IPS DF 19.7 (cell line): Measurements from ENCODE around the gene SACM1L.

ENCODE experiments used
- DNase-seq: peaks from one replicate; pipeline ENCODE4 v3.0.0-alpha.2; 2013; ENCODE audit warnings: low read depth, low spot score

The SACM1L gene

DNA sequence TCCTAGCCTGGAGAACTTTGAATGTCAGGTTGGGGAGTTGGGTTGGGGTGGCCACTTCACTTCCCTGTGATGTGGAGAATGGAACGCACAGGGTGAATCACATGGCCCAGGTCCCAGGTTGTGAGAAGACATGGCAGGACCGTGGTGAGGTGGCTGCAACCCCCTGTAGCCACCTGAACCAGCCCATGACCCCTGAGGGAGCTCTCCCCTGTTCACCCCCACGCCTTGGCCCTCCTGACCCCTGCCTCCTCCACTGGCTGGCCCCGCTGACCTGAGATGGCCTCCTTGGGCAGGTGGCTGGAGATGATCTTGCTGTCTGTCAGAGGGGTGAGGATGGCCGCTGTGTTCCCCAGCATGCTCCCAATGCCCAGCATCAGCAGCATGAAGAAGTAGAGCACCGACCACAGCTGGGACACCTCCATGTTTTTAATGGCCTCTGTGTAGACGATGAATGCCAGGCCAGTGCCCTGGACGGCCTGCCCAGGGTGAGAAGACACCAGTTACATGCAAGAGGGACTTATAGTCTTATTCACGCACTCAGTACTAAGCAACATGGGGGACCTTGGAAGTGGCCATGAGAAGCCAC is 76.2 kb downstream of the SACM1L start:
- DNase-seq = no peak

DNA sequence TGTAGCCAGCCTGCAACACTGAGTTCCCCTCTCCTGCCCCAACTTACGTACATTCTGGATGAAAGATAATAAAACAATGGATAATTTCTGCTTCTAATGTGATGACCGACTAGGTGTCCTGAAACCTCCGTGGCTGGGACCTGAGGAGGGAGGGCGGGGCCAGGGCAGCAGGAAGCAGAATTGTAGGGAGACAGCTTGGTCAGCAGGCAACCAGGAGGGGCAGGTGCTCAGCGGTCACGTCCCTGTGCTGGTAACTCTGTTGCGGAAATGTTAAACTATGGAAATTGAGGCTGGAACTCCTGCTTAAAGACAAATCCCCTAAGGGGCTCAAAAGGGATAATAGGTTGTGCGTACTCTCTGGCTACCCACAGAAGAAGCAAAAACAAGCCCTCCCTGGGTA is 76.8 kb downstream of the SACM1L start:
- no peak for DNase-seq

DNA sequence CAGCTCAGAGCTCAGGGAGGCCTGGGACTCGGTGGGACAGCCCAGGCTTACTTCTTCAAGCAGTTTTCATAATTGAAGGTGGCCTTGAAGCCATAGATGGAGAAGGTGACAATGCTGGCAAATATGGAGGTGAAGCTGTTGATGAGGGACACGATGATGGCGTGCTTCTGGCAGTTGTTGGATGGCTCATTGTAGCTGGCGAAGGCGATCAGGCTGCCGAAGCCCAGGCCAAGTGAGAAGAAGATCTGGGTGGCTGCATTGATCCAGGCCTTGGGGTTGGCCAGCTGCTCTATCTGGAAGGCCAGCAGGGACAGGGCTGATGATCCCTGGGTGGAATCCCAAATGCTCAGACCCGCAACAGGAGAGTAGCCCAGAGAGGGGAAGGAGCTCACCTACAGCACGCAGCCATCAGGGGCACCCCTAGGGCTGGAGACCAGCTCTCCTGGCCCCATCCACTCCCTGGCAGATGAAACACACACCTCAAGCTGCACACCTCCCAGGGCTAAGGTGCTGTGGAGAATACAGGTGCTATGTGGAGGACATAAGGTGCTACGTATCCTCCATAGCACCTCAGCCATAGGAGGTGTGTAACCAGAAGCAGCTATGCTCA is 82.1 kb downstream of the SACM1L start:
- DNase-seq = no peak

DNA sequence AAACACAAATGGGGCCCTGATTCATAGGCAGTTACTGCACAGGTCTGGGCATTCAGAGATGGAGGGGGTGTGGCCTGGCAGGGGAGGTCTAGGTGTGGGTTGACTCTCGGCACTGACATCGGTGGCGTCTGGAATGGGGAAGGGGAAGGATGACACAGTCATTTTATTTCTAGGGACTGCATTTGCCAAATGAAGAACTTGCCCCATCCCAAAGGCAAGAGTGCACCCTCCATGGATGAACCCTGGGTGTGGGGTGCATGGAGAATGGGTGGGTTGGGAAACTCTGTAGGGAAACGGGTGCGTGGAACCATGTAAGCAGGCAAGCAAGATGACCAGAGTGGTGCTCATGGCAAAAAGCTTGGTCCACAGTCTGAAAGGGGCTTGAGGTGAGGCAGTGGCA is 82.6 kb downstream of the SACM1L start:
- DNase-seq = no peak

DNA sequence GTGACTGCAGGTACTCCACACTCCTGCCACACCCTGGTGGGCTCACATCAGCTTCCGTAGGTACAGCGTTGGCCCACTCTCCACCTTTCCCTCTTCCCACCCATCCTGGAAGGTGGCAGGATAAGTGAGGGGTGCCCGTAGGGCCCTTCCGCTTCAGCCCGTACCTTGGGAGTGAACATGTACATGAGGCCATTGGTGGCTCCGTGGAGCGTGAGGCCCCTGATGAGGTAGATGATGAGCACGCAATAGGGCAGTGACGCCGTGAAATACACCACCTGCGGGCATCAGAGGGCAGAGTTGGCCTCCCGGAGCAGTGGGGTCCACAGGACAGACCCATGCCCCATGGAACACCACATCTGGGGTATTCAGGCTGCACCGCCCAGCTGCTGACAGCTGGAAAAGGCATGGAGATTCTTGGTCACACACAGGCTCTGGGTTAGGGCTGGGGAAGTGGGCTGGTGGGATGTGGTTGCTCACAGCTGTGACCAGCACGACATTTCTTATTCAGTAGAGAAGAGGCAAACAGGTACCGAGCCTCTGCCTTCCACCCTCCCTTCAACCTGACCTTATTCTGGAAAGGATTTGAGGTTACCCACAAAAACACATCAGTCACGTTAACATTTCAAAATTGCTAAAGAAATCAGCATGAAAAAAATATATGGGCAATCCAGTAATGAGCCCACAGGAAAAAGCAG is 83.3 kb downstream of the SACM1L start:
- DNase-seq = no peak

DNA sequence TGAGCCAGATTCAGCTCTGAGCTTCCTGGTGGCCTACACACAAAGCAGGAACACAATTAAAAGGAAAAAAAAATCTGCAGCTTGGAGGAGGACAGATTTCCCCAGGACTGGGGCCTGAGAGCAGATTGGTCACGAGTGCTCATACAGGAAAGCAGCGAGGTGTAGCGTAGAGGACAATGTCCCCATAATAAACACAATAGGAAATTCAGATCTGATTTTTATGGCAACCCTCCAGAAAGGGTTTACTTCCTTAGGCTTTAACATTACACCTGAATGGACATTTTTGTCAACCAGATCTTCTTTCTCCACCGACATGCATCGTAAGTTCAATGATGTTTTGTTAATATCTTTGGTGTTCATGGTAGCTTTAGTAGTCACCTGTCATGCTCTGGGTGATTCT is 83.9 kb downstream of the SACM1L start:
- no peak for DNase-seq

DNA sequence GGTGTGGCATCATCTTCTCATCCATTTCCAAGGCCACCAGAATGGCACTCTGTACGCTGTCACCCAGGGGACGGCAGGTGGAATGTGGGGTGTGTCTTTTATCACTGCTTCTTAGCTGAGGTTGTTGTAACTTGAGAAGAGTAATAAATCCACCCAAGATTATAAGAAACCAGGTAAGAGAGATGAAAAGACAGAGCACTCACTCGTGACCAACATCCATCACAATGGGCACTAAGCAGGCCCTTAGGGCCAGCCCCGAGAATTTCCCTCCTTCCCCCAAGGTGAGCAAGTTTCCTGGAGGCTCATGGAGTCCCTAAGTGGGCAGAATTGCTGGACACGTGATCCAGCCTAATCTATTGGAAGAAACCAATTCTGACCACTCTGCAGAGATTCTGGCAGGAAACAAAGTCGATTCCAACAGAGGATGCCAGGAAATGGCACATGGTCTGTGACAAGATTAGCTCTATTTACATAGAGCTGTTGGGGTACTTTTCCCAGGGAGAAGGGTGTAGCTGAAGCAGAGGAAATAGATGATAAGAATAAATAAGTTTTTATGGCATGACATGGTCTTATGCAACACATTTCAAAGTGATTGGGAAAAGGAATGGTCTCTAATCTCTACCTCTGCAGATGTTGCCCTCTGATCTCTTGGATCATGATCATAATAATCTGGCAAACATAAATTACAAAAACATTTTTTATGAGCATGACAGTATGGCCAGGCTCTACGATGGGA is 84.7 kb downstream of the SACM1L start:
- no peak for DNase-seq

DNA sequence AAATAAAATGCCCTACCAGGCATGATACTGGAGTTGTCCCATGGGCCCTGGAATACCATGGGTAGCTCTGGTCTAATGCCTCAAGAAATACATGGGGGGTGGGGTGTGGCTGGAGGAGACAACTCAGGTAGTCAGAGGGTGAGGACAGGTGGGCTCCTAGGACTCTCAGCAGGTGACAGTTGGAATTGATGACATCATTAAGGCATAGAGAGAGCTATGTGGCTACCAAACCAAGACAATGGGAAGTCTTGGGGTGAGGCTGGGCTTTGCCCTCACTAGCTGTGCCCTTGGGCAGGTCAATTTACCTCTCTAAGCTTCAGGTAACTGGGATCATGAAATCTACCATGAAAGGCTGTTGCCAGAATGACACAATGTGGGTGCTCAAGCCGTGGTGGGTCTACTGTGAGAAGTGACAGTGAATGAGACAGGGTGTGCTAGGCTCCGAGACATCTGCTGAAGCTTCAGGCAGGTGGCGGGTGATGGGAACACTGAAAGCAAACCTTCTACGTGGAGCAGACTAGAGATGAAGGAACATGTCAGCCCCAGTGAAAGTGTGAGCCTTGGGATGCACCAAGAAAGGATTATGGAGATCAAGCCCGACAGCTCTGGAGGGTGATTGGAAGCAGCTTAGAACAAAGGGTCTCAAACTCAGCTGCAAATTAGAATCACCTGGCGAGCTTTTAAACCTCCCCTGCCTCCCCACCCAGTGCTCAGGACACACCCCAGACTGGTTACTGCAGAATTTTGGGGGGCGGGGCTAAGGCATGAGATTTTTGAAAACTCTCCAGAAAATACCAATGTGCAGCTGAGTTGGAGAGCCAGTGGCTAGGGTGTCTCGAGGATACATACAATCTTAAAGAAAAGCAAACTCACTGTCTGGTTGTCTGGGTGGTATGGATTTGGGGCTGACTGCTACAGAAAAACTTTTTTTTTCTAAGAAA is 85.7 kb downstream of the SACM1L start:
- DNase-seq = no peak

DNA sequence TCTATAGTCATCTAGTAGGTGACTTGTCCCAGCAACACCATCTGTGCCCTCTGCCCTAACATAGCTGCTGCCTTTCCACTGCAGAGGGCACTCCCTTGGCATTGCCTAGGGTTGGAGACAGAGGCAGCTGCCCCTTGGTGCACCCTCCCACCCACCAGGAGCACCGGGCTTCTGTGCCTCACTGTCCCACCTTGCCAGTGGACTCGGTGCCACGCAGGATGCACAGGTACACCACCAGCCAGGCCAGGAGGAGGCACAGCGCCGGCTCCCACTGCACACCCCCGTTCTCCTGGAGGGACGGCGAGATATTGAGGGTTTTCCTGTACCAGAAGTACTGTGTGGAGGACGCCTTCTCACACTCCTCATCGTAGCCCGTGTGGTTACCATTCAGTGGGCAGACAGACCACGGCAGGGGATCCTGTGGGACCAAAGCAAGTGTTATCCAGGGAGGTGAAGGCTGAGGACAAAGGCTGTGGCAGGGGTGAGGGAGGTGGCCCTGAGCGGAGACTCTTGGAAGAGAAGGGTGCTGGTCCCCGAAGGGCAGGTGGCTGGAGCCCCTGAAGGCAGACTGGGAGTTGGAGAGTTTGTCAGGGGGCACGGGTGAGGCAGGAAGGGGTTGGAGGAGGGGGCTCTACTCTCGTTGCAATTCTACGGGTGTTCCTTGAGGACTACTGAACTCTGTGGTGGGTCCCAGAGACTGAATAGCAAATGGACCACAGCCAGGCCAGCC is 86.5 kb downstream of the SACM1L start:
- DNase-seq = no peak

DNA sequence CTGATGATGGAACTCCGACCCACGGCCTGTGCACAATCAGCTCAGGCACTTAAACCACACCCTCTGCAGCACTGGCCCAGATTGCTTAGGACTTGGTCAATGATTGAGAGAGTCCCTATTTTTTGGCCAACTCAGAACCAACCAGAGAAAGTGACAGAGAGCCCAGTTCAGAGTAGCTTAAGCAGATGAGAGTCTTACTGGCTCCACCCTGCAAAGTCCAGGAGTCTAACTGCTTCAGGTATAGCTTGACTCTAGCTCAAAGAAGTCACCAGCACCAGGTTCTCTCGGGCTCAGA is 87.1 kb downstream of the SACM1L start:
- no peak for DNase-seq

DNA sequence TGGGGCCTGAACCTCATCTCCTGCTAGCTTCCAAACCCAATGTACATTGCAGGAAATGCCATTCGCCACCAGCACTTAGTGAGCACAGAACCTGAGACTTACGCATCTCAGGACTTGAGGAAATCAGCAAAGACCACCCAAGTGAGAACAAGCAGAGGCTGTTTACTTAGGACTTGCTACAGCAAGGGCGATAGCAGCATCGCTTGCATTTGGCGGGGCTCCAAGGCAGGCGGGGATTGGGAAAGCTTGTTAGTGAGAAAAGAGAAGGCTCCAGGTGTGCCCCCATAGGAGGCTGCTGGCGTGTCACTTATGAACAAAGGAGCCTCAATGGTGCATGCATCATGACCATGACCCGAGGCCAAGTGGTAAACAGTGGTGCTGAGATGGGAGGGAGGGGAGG is 87.4 kb downstream of the SACM1L start:
- no peak for DNase-seq

DNA sequence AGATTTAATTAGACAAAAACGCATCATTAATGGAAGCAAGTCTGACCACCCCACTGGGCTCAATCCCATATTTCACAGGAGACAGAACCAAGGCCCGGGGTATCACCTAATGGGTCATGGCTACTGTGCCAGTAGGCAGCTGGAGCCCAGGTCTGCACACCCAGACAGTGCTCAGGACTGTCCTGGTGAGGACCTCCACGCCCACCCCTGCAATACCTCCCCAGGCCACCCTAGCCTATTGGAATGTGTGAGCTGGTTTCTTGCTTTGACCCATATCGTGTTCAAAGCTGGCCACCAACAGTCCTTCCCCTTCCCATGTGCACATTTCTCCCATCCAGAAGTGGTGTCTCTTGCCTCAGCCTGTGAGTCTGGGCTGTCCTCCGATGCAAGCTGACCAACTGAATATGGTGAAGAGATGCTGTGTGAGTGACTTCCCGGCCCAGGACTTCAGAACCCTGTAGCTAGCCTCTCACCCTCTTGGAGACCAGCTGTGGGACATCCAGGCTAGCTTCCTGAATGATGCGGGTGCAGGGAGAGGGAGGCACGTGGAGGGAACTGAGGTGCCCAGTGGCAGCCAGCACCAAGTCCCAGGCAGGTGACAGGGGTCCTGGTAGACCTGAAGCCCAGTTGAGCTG is 88.0 kb downstream of the SACM1L start:
- no peak for DNase-seq

DNA sequence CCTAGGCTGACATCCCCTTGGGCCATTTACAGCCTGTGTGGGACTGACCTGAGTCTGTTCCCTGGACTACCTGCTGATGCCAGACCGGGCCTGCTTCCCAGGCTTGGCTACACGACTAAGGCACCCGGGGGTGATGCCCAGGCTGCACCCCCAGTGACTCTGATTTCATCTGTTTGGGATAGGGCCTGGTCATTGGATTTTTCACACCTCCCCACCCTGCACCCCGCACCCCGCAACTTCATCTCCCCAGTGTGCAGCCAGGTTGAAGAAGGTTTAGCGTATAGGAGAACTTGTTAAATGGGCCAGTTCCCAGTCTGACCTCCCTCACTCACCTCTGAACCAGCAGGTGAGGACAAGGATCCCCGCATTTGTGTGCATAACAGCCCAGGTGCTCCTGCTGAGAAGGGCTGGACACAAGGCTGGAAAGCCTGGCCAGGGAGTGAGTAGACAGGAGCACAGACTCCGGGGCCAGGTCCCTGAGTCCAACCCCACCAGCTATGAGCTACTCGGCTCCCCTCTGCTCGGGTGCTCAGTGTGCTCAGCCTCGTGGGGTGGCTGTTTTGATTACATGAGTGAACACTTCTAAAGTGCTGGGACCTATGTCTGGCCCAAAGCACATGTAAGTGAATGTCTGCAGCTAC is 88.7 kb downstream of the SACM1L start:
- DNase-seq = no peak

DNA sequence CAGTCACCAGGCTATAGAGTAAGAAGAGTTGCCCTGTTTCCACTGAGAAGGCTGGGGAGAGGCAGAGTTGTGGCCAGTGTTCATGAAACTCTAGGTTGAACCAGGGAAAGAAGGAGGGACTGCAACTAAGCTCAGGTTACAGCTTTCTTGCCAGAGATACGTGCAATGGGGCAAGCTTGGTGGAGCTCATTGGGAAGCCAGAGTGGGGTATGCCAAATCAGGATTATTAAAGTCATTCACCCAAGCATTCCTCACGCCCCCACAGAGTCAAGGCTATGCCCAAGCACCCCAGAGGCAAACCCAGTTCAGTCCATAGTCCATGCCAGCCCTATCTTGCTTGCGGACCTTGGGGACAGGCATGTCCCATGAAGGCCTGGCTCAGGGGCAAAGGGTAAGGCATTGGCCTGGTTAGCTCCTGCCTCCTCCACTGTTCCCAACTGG is 89.6 kb downstream of the SACM1L start:
- no peak for DNase-seq

DNA sequence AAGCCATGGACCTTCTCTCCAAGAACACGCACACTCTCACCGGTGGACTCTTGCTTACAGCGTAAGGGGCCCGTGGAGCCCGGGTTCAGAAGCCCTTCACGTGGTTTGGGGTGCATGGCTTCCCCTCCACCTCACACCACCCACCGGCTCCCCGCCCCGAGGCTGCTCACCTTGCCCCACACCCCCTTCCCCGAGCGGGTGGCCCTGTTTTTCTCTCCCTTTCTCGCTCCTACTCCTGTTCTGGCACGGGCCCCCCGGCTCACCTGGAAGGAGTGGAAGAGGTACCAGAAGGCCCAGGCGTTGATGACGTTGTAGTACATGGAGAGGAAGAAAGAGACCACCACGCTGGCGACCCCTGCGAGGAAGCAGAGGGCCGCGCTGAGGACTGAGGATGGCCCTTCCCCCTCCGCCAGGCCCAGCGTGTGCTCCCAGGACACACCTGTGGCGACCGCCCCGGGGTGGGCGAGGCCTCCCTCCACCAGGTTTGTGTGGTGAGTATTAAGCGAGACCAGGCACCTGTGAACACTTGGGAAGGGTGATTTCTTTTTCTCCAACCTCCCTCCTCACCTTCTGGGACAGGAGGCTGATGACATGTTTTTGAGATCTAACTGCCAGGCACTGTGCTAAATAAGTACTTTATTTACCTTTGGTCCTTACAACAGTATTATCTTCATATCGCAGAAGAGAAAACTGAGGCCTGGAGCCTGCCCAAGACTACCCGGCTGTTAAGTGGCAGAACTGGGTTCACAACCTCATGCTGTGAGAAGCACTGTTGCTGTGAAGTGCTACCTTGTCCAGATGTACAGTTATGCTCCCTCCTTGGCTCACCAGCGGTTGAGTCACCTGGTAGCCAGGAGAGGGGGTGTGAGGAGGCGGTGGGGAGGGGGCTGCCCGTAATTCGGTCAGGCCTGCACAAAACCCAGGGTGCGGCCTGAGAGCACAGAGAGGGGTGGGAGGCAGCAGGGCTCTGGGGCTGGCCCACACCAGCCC is 90.8 kb downstream of the SACM1L start:
- DNase-seq = no peak

DNA sequence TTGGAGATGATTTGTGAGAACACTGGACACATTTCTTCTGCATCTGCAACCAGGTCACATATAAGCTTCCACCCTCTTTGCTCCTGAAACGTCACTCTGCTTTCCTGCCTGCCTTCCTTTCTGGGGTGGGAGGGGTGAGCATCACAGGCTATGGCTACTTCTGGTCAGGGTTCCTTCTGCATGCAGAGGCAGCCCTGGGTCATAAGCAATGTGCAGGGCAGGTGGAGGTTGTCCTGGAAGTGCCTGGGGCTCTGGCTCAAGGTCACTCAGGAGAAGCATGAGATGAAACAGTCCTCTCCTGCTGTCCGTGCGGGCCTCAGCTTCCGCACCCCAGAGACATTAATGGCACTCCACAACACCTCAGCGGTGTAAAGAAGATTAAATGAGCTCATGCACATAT is 92.1 kb downstream of the SACM1L start:
- no peak for DNase-seq

DNA sequence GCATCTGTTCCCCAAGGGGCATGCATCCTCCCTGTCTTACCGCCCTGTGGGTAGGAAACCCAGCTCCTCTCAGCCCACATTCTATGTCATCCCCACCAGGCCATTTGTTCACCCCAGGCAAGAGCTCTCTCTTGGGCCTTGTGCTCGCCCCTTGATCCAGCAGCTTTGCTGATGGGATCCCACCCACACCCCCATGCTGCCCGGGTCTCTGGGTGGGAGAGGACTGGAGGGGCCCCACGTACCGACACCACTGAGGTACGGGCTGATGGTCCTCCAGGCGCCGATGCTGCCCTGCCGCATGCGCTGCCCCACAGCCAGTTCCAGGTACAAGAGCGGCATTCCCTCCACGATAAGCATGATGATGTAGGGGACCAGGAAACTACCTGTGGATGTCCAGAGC is 92.6 kb downstream of the SACM1L start:
- DNase-seq = no peak

DNA sequence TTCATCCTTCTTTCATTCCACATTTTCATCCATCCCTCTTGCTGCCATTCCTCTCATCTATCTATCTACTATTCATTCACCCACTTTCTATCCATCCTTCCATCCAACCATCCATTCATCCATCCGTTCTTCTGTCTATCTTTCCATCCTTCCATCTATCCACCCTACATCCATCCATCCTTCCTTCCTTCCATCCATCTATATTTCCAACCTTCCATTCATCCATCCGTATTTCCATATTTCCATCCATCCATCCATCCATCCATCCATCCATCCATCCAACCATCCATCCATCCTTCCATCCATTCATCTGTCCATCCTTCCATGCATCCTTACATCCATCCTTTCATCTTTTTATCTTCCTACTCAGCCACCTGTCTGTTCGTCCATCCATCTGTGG is 93.2 kb downstream of the SACM1L start:
- no peak for DNase-seq

DNA sequence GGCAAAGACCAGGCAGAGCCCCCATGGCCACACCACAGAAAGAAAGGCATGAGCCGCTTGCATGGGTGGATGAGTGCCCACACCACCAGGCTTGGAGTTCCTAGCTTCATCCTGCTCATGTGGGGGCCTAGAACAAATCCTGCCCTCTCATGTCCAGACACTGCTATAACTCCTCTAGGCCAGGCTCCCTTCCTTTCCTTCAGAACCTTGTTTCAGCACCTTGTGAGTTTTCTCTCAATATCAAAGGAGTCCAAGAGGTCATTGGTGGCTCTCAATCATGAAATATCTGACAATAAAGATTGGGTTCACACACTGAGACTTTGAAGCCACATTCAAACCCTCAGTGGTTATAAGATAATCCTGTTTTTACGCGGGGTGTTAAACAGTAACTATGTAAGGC is 94.5 kb downstream of the SACM1L start:
- no peak for DNase-seq
